Skin epidermis (tissue), 12 donors: ENCODE results near the gene SNIP1.
"Not testable (repeated sequence)": the region's sequence is repeated elsewhere in the genome, so short reads cannot be mapped to it uniquely, and the experiment has no call there.

Experiments
- H3K27ac ChIP-seq, 21 experiments: fragments of 200-600 bp; sonication (generic) in 11 of 21; one replicate each; pipeline ENCODE4 v1.5.0; 2020; ENCODE audit warnings: mild to moderate bottlenecking in 3 of 21, inconsistent platforms in 2 of 21, moderate library complexity in 2 of 21
- H3K4me3 ChIP-seq, 7 experiments: fragments of 200-600 bp; sonication (generic) in 2 of 7; one replicate each; pipeline ENCODE4 v1.5.0; 2020; ENCODE audit warnings: inconsistent platforms in 2 of 7, mild to moderate bottlenecking in 2 of 7, moderate library complexity in 1 of 7

The SNIP1 gene

DNA sequence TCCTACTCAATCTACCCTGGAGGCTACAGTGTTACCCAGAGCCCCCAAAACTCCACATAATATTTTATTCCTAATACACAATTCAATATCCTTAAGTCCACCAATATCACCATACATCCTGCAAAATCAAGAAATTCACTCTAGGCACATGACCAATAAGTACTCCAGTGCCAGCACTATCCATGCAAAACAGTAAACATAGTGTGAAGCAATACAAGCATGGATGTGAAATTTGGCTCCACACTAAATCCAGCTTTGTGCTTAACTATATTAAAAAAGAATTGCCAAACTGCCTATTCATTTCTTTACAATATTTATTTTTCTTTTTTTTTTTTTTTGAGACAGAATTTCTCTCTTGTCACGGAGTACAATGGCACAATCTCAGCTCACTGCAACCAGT, 36.5 kb downstream of the SNIP1 start:
- no peak overlapping the region for H3K27ac ChIP-seq
- no peak overlapping the region for H3K4me3 ChIP-seq

GRCh38 chr1:37515185-37516034, 38.7 kb downstream of the SNIP1 start:
- peak overlapping the region; percentile 75 to 100 (median 98) for H3K4me3 ChIP-seq
- H3K27ac ChIP-seq: peak overlapping the region; percentile 31 to 99 (median 95)

DNA sequence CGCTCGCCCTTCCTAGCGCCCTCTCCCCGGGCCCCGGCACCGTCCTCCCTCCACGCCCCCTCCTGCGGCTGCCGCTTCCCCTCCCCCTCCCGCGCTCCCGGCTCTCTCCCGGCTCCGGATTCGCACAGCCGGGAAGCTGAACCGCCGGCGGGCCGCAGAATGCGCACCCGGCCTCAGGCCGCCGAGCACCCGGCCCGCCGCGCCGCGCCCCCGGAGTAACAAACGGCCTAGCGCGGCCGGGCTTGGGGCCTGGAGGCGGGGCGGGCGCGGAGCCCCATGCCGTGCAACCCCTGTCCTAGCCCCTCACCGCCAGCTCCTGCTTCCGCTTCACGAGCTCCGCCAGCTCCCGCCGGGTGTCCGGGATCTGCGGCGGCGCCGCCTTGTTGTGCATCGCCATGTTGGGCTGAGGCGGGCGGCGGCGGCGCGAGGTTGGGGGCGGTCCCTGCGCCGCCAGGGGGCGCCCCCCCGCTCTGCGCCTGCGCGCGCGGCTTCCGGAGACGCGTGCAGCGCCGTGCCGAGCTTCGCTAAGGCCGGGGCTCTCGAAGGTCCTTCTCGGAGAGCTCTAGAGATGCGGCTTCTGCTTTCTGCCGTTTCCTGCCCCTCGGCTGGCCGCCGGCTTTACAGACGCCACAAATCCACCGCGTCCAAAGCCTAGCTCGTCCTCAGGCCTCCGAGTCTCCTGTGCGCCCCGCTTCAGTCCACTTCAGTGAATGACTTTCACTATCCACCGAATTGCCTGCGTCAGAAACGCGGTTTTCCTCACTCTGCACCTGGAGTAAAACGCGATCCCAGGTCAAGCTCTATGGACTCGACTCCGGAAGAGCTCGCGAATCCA, 39.5 kb downstream of the SNIP1 start, which contains the start of gene MEAF6:
Gene MEAF6, minus strand, starts transcription at position 417 of the 835 bp plus-strand sequence. Its CDS starts 20 bp downstream, at position 397.
- H3K27ac ChIP-seq: peak within 1 kb of the TSS; percentile 57 to 99 (median 95)
- peak within 1 kb of the TSS; percentile 75 to 100 (median 98) for H3K4me3 ChIP-seq

DNA sequence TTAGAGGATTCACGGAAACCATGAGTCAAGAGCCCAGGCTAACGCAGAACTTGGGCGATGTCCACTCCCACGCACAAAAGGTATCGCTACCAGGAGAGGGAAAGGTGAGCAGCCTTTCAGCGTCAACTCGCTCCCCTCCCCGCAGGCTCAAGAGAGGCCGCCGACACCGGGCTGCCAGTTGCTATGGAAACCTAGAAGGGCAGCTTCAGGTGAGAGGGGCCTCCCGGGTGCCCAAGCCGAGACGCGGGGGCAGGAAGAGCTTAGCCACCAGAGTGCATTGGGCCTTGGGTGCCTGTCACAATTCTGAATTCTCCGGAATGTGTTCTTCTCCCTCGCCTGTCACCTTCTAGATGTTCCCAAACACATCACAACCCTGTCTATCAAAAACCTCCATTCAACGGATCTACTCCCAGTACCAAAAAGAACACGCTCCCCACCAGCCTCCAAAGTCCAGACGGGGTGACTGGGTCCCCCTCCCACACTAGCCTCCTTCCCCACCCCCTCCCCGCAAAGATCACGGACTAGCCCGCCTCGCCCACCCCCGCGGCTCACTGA, 40.2 kb downstream of the SNIP1 start:
- H3K4me3 ChIP-seq: peak overlapping the region; percentile 75 to 100 (median 98)
- peak overlapping the region; percentile 57 to 99 (median 95) for H3K27ac ChIP-seq

DNA sequence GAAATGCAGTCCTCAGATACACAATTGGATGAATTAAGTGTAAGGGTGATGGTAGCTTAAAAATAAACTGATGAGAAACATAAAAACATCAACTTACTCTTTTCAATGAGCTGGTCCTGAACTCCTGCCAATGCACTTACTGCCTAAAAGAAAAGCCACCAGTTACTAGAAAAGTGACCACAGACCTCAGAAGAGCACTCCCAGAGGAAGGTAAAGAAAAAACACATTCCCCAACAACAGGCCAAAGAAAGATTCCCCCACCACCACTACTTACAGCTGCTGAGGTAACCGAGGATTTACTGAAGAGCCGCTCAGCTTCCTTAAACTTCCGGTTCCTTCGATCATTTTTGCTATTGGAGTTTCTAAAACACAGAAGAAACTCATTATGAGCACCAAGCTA, 44.9 kb downstream of the SNIP1 start:
- no peak overlapping the region for H3K27ac ChIP-seq
- no peak overlapping the region for H3K4me3 ChIP-seq

- Histone ChIP-seq H3K27ac (no peak overlapping the region), H3K4me3 (no peak overlapping the region)
Measured at GRCh38 chr1:37506740-37507139, 47.4 kb downstream of the SNIP1 start.

GRCh38 chr1:37502791-37503190, 51.3 kb downstream of the SNIP1 start:
- not testable (repeated sequence) for H3K4me3 ChIP-seq, H3K27ac ChIP-seq

DNA sequence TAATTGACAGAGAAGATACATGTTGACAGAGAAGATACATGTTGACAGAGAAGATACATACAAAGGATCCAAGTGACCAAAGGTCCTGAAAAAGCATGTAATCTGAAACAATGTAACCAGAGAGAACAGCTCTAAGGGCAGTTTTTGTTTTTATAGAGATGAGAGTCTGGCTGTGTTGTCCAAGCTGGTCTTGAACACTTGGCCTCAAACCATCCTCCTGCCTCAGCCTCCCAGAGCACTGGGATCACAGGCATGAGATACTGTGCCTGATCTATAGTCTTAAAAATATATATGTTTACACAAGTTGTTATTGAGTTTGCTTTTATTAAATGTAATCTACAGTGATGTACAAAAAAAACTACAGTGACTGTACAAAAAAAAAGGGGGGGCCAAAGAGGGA, 52.0 kb downstream of the SNIP1 start:
- no peak overlapping the region for H3K27ac ChIP-seq

DNA sequence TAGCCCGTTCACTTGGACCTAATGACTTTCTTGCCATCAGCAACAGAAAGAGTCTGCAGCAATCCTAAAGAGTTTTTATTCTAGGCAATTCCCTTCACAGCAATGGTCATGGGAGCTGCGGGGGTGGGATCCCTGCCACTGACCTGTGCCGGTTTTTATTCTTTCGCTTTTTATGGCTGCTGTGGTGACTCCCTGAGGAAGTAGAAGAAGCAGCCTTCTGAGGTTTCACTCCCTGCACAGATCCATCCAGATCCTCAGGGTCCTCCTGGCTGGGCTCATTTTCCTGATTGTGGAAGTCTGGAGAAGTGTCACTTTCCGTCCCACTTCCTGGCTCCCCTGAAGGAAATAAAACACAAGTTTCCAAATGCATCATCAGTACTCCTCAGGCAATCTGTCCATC, 52.4 kb downstream of the SNIP1 start:
- no peak overlapping the region for H3K4me3 ChIP-seq
- H3K27ac ChIP-seq: no peak overlapping the region

More for the DNA sequence above, 52.0 kb downstream of the SNIP1 start:
- no peak overlapping the region for H3K4me3 ChIP-seq

DNA sequence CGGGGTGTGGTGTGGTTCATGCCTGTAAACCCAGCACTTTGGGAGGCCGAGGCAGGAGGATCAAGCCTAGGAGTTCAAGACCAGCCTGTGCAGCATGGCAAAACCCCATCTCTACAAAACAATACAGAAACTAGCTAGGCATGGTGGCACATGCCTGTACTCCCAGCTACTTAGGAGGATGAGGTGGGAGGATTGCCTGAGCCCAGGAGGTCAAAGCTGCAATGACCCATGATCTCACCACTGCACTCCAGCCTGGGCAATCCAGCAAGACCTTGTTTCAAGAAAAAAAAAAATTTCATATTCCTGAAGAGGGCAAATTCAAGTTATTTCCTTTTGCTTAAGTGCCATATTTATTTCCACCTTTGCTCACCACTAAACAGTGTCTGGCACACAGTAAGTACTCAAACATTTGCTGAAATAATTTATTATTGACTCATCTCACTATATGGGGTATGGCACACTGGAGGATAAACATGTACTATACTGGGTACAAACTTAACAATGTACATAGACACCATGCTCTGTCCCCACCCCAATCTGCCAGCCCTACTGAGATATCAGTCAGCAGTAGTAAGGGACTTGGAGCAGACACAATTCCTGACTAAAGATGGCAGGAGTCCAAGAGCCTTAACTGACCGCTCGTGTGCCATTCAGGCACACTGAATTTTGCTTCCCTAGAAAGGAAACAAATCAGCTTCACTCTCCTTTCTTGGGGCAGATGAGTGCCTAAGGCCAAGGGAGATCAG, 55.0 kb downstream of the SNIP1 start:
- peak overlapping the region in 1 of 21 experiments; percentile 10 for H3K27ac ChIP-seq
- H3K4me3 ChIP-seq: no peak overlapping the region

GRCh38 chr1:37497832-37498231, 56.3 kb downstream of the SNIP1 start:
- Histone ChIP-seq H3K27ac (peak overlapping the region in 1 of 21 experiments; percentile 6), H3K4me3 (no peak overlapping the region)

DNA sequence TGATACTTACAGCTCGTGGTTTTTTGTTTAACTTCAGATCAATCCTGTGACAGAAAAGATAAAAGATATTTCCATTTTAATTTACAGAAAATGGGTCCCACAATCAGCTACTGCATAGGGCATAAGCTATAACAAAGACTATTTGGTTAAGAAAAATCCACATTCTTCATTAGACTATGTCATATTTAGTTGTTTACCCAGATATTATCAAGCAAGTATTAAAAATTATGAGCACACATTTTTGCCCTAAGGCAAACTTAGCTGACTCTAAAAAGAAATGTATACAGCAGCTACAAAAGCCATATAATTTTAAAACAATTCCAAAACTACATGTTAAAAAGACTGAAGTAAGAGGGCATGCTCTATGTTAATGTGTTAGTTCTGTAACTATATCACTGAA, 58.2 kb downstream of the SNIP1 start:
- Histone ChIP-seq H3K27ac (no peak overlapping the region), H3K4me3 (no peak overlapping the region)

GRCh38 chr1:37493336-37494098, 60.6 kb downstream of the SNIP1 start:
- Histone ChIP-seq H3K4me3 (no peak overlapping the region), H3K27ac (no peak overlapping the region)

DNA sequence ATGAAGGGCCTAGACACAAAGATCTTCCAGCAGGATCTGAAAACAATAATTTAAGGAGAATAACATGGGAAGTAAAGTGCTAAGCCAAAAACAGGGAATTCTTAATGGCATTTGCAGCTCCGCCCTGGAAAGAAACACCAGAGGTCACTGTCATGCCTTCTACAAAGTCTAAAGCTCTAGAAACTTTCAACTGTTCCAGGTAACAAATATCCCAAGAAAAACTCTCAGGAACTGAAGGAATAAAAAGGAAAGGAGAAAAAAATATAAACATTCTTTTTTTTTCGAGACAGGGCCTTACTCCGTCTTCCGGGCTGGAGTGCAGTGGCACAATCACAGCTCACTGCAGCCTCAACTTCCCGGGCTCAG, 66.5 kb downstream of the SNIP1 start:
- Histone ChIP-seq H3K27ac (peak overlapping the region in 15 of 21 experiments; percentile 1 to 99 (median 83)), H3K4me3 (no peak overlapping the region)

GRCh38 chr1:37486680-37487618, 67.1 kb downstream of the SNIP1 start:
- peak overlapping the region; percentile 25 to 99 (median 81) for H3K27ac ChIP-seq
- H3K4me3 ChIP-seq: no peak overlapping the region

DNA sequence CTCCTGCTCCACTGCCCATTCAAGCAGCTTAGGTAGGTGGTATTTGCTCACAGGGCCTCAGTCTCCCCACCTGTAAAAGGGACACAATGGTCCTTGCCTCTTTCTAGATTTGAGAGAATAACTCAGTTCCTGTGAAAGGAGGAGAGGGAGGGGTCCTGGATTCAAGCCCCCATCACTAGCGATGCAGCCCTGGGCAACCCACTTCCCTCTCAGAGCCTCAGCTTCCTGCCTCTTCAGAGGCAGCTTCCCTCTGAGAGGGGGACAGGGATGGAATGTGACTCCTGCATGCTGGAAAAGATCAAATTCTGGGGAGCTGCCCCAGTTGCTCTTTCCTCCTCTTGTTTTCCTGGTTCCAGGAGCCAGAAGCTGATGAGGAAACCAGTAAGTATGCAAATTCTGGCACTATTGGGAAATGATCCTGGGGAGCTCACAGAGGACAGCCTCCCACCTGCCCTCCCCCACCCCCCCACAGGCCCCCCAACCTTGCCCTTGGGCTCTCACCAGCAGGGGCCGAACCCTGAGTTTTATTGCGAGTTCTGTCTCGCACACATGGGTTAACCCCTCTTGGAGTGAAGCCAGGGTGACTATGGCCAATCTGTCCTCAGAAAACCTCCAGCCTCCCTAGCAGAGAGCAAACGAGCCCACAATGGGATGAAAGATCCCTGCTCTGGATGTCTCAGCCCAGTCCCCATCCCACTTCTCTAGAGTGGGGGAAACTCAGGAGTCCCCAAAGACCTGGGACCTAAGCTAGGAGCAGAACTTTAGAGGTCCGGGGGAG, 68.0 kb downstream of the SNIP1 start:
- H3K4me3 ChIP-seq: no peak overlapping the region
- peak overlapping the region; percentile 25 to 99 (median 81) for H3K27ac ChIP-seq
